GM23338 (cell line): ENCODE results near the gene CRYGB. TPM values are rescaled to one million over a fixed set of nuclear protein-coding genes. Genes with fewer than 3 reads are reported as not detected.

ENCODE experiments used
- ATAC-seq: fragments of 200-7000 bp; cut with Tn5 transposase; 3 replicates; pipeline ENCODE4 v1.9.1; 2020
- DNase-seq: peaks from one replicate; pipeline ENCODE4 v3.0.0-alpha.2; 2015; ENCODE audit warnings: low spot score
- H2AFZ ChIP-seq: fragments of 200-600 bp; sonication (generic); 2 replicates; pipeline ENCODE4 v1.8.0; 2016; ENCODE audit warnings: antibody characterized with exemption, mild to moderate bottlenecking, moderate library complexity
- H3F3A ChIP-seq: fragments of 200-600 bp; sonication (generic); replicated peaks from 2 replicates; pipeline ENCODE4 v1.8.0; 2017; ENCODE audit warnings: antibody characterized with exemption, mixed run types, low read depth
- H3K27ac ChIP-seq: fragments of 200-600 bp; sonication (generic); 2 replicates; pipeline ENCODE4 v1.6.1; 2016; ENCODE audit warnings: low read depth
- H3K27me3 ChIP-seq: fragments of 200-600 bp; sonication (generic); 2 replicates; pipeline ENCODE4 v1.8.0; 2016; ENCODE audit warnings: mild to moderate bottlenecking, mixed run types, moderate library complexity; ENCODE audit not compliant: insufficient read depth
- H3K36me3 ChIP-seq: fragments of 200-600 bp; sonication (generic); 2 replicates; pipeline ENCODE4 v1.8.0; 2016; ENCODE audit warnings: mild to moderate bottlenecking; ENCODE audit not compliant: insufficient read depth
- H3K4me1 ChIP-seq: fragments of 200-600 bp; sonication (generic); 2 replicates; pipeline ENCODE4 v1.8.0; 2016; ENCODE audit warnings: mild to moderate bottlenecking, moderate library complexity; ENCODE audit not compliant: insufficient read depth
- H3K4me2 ChIP-seq: fragments of 200-600 bp; sonication (generic); 2 replicates; pipeline ENCODE4 v1.7.1; 2017; ENCODE audit warnings: mixed run types
- H3K4me3 ChIP-seq: fragments of 200-600 bp; sonication (generic); 2 replicates; pipeline ENCODE4 v1.6.1; 2016; ENCODE audit warnings: mixed run types
- H3K79me2 ChIP-seq: fragments of 200-600 bp; sonication (generic); replicated peaks from 2 replicates; pipeline ENCODE4 v1.8.0; 2017; ENCODE audit warnings: mild to moderate bottlenecking; ENCODE audit not compliant: insufficient read depth
- H3K9me2 ChIP-seq: fragments of 200-600 bp; sonication (generic); 2 replicates; pipeline ENCODE4 v1.8.0; 2017; ENCODE audit not compliant: insufficient read depth
- H4K20me1 ChIP-seq: fragments of 200-600 bp; sonication (generic); replicated peaks from 2 replicates; pipeline ENCODE4 v1.8.0; 2017; ENCODE audit warnings: mild to moderate bottlenecking; ENCODE audit not compliant: insufficient read depth
- H3K27ac Mint-ChIP-seq: 2 replicates; pipeline ENCODE4 v1.8.0; 2020; ENCODE audit warnings: inconsistent platforms, mild to moderate bottlenecking, moderate library complexity, mixed read lengths
- H3K27me3 Mint-ChIP-seq: 3 replicates; pipeline ENCODE4 v1.8.0; 2022; ENCODE audit warnings: low read depth, mild to moderate bottlenecking, moderate library complexity, mixed read lengths, inconsistent platforms; ENCODE audit not compliant: insufficient read depth, poor library complexity
- H3K36me3 Mint-ChIP-seq: 3 replicates; pipeline ENCODE4 v1.8.0; 2021; ENCODE audit warnings: low read depth, mild to moderate bottlenecking, inconsistent platforms, moderate library complexity, mixed read lengths
- H3K4me1 Mint-ChIP-seq: 3 replicates; pipeline ENCODE4 v1.8.0; 2020; ENCODE audit warnings: mild to moderate bottlenecking, inconsistent platforms, mixed read lengths
- H3K4me3 Mint-ChIP-seq: 3 replicates; pipeline ENCODE4 v1.8.0; 2021; ENCODE audit warnings: moderate library complexity, mild to moderate bottlenecking, inconsistent platforms, mixed read lengths
- H3K9me3 Mint-ChIP-seq: 3 replicates; pipeline ENCODE4 v1.8.0; 2020; ENCODE audit warnings: moderate library complexity, mild to moderate bottlenecking, inconsistent platforms, mixed read lengths
- CREB1 ChIP-seq: fragments of 250-450 bp; sonication (Bioruptor Pico); IDR thresholded peaks from 2 replicates; pipeline ENCODE4 v1.5.0; 2020; ENCODE audit warnings: low read depth, mild to moderate bottlenecking, moderate library complexity
- EZH2 ChIP-seq: fragments of 200-600 bp; sonication (generic); IDR thresholded peaks from one replicate; pipeline ENCODE4 v1.8.0; 2017; ENCODE audit warnings: antibody characterized with exemption, mild to moderate bottlenecking, low read depth; ENCODE audit not compliant: unreplicated experiment
- NANOG ChIP-seq: IDR thresholded peaks from 2 replicates; pipeline ENCODE4 v1.6.1; 2016; ENCODE audit warnings: antibody characterized with exemption, borderline replicate concordance
- STAT1 ChIP-seq: IDR thresholded peaks from one replicate; pipeline ENCODE4 v1.6.1; 2016; ENCODE audit warnings: antibody characterized with exemption; ENCODE audit not compliant: unreplicated experiment
- ZNF114 ChIP-seq: fragments of 250-450 bp; sonication (Bioruptor Pico); IDR thresholded peaks from 2 replicates; pipeline ENCODE4 v1.5.0; 2020; ENCODE audit warnings: mild to moderate bottlenecking, moderate library complexity
- ZNF331 ChIP-seq: fragments of 250-450 bp; sonication (Bioruptor Pico); IDR thresholded peaks from 2 replicates; pipeline ENCODE4 v1.5.0; 2020; ENCODE audit warnings: low read depth, mild to moderate bottlenecking, moderate library complexity
- polyA plus RNA-seq: library from polyadenylated mRNA; unstranded; fragments of >200 nt; fragmentation: Nextera tagmentation; extraction: Ambion mirVana; gene quantifications from 2 replicates; pipeline ENCODE4 v1.2.1, GENCODE V29; 2016
- total RNA-seq: library from RNA; depleted of rRNA; stranded (reverse); fragments of >200 nt; shearing (Covaris generic); gene quantifications from 2 replicates; pipeline ENCODE4 v1.2.3, GENCODE V29; 2014
- TF ChIP-seq, protein P1 (sequence below): IDR thresholded peaks from 2 replicates; pipeline ENCODE4 v1.6.1; 2016; ENCODE audit warnings: antibody characterized with exemption
- TF ChIP-seq, protein P2 (sequence below): IDR thresholded peaks from one replicate; pipeline ENCODE4 v1.6.1; 2018; ENCODE audit warnings: antibody characterized with exemption; ENCODE audit not compliant: unreplicated experiment
- TF ChIP-seq, protein P3 (sequence below): fragments of 250-450 bp; sonication (Bioruptor Pico); IDR thresholded peaks from 2 replicates; pipeline ENCODE4 v1.5.0; 2020; ENCODE audit warnings: mild to moderate bottlenecking, moderate library complexity

Gene CRYGB
- total and polyA plus RNA-seq, 2 experiments from 2014 or later = 0.92 to 1.9 TPM

DNA sequence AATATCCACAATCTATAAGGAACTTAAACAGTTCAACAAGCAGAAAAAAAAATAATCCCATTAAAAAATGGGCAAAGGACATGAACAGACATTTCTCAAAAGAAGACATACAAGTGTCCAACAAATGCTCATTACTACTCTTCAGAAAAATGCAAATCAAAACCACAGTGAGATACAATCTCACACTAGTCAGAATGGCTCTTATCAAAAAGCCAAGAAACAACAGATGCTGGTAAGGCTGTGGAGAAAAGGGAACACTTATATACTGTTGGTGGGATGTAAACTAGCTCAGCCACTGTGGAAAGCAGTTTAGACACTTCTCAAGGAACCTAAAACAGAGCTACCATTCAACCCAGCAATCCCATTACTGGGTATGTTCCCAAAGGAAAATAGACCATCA lies 7.2 kb upstream of the CRYGB start:
- H3K9me2 ChIP-seq = peaks cover 7% of the 10 kb centered on the region; the same call in 1 of the 2 replicates
- H3K27ac ChIP-seq = no peak overlapping the region
- no peak overlapping the region for H3K4me2 ChIP-seq
- Mint-ChIP-seq H3K27me3 (no peaks in the 10 kb centered on the region), H3K4me1 (peaks cover 2% of the 10 kb centered on the region; the same call in 2 of the 3 replicates), H3K27ac (no peak overlapping the region), H3K36me3 (peaks cover 7% of the 10 kb centered on the region), H3K9me3 (peaks cover 12% of the 10 kb centered on the region), H3K4me3 (no peak overlapping the region)
- no peaks in the 10 kb centered on the region for H3K79me2 ChIP-seq
- no peak for TF ChIP-seq CREB1 (CRISPR knock-in tag)
- TF ChIP-seq NANOG = no peak
- no peak for TF ChIP-seq EZH2
- peaks cover 7% of the 10 kb centered on the region for H3K36me3 ChIP-seq
- ATAC-seq = no peak
- H3K4me1 ChIP-seq = peaks cover 8% of the 10 kb centered on the region; the same call in 1 of the 2 replicates
- no peaks in the 10 kb centered on the region for H3F3A ChIP-seq
- DNase-seq = no peak
- H4K20me1 ChIP-seq = no peaks in the 10 kb centered on the region
- no peak overlapping the region for H3K4me3 ChIP-seq
- H2AFZ ChIP-seq = no peak overlapping the region; the same call in 1 of the 2 replicates
- no peaks in the 10 kb centered on the region for H3K27me3 ChIP-seq

DNA sequence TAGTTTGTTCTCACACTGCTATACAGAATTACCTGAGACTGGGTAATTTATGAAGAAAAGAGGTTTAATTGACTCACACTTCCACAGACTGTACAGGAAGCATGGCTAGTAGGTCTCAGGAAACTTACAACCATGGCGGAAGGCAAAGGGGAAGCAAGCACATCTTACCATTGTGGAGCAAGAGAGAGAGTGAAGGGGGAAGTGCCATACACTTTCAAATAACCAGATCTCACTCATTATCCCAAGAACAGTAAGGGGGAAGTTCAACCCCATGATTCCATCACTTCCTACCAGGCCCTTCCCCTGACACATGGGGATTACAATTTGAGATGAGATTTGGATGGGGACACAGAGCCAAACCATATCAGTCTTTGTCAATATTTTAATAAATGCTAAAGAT lies 5.0 kb upstream of the CRYGB start:
- Mint-ChIP-seq H3K27ac (no peak overlapping the region), H3K4me3 (no peak overlapping the region), H3K4me1 (peaks cover 13% of the 10 kb centered on the region), H3K27me3 (peaks cover 1% of the 10 kb centered on the region), H3K9me3 (peaks cover 12% of the 10 kb centered on the region), H3K36me3 (peaks cover 7% of the 10 kb centered on the region)
- Histone ChIP-seq H3K4me3 (no peak overlapping the region), H3K4me1 (peaks cover 17% of the 10 kb centered on the region), H3K4me2 (no peak overlapping the region), H3K27me3 (no peaks in the 10 kb centered on the region), H2AFZ (no peak overlapping the region), H3K27ac (no peak overlapping the region), H3K9me2 (peaks cover 7% of the 10 kb centered on the region; the same call in 1 of the 2 replicates), H3F3A (no peaks in the 10 kb centered on the region), H3K79me2 (no peaks in the 10 kb centered on the region), H3K36me3 (peaks cover 7% of the 10 kb centered on the region), H4K20me1 (no peaks in the 10 kb centered on the region)
- TF ChIP-seq ZNF114 (CRISPR knock-in tag) (no peak), EZH2 (no peak), ZNF331 (CRISPR knock-in tag) (no peak), NANOG (no peak), STAT1 (no peak), CREB1 (CRISPR knock-in tag) (no peak)
- TF ChIP-seq, protein P1, sequence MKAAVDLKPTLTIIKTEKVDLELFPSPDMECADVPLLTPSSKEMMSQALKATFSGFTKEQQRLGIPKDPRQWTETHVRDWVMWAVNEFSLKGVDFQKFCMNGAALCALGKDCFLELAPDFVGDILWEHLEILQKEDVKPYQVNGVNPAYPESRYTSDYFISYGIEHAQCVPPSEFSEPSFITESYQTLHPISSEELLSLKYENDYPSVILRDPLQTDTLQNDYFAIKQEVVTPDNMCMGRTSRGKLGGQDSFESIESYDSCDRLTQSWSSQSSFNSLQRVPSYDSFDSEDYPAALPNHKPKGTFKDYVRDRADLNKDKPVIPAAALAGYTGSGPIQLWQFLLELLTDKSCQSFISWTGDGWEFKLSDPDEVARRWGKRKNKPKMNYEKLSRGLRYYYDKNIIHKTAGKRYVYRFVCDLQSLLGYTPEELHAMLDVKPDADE = no peak
- TF ChIP-seq, protein P2, sequence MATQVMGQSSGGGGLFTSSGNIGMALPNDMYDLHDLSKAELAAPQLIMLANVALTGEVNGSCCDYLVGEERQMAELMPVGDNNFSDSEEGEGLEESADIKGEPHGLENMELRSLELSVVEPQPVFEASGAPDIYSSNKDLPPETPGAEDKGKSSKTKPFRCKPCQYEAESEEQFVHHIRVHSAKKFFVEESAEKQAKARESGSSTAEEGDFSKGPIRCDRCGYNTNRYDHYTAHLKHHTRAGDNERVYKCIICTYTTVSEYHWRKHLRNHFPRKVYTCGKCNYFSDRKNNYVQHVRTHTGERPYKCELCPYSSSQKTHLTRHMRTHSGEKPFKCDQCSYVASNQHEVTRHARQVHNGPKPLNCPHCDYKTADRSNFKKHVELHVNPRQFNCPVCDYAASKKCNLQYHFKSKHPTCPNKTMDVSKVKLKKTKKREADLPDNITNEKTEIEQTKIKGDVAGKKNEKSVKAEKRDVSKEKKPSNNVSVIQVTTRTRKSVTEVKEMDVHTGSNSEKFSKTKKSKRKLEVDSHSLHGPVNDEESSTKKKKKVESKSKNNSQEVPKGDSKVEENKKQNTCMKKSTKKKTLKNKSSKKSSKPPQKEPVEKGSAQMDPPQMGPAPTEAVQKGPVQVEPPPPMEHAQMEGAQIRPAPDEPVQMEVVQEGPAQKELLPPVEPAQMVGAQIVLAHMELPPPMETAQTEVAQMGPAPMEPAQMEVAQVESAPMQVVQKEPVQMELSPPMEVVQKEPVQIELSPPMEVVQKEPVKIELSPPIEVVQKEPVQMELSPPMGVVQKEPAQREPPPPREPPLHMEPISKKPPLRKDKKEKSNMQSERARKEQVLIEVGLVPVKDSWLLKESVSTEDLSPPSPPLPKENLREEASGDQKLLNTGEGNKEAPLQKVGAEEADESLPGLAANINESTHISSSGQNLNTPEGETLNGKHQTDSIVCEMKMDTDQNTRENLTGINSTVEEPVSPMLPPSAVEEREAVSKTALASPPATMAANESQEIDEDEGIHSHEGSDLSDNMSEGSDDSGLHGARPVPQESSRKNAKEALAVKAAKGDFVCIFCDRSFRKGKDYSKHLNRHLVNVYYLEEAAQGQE = no peak
- TF ChIP-seq, protein P3, sequence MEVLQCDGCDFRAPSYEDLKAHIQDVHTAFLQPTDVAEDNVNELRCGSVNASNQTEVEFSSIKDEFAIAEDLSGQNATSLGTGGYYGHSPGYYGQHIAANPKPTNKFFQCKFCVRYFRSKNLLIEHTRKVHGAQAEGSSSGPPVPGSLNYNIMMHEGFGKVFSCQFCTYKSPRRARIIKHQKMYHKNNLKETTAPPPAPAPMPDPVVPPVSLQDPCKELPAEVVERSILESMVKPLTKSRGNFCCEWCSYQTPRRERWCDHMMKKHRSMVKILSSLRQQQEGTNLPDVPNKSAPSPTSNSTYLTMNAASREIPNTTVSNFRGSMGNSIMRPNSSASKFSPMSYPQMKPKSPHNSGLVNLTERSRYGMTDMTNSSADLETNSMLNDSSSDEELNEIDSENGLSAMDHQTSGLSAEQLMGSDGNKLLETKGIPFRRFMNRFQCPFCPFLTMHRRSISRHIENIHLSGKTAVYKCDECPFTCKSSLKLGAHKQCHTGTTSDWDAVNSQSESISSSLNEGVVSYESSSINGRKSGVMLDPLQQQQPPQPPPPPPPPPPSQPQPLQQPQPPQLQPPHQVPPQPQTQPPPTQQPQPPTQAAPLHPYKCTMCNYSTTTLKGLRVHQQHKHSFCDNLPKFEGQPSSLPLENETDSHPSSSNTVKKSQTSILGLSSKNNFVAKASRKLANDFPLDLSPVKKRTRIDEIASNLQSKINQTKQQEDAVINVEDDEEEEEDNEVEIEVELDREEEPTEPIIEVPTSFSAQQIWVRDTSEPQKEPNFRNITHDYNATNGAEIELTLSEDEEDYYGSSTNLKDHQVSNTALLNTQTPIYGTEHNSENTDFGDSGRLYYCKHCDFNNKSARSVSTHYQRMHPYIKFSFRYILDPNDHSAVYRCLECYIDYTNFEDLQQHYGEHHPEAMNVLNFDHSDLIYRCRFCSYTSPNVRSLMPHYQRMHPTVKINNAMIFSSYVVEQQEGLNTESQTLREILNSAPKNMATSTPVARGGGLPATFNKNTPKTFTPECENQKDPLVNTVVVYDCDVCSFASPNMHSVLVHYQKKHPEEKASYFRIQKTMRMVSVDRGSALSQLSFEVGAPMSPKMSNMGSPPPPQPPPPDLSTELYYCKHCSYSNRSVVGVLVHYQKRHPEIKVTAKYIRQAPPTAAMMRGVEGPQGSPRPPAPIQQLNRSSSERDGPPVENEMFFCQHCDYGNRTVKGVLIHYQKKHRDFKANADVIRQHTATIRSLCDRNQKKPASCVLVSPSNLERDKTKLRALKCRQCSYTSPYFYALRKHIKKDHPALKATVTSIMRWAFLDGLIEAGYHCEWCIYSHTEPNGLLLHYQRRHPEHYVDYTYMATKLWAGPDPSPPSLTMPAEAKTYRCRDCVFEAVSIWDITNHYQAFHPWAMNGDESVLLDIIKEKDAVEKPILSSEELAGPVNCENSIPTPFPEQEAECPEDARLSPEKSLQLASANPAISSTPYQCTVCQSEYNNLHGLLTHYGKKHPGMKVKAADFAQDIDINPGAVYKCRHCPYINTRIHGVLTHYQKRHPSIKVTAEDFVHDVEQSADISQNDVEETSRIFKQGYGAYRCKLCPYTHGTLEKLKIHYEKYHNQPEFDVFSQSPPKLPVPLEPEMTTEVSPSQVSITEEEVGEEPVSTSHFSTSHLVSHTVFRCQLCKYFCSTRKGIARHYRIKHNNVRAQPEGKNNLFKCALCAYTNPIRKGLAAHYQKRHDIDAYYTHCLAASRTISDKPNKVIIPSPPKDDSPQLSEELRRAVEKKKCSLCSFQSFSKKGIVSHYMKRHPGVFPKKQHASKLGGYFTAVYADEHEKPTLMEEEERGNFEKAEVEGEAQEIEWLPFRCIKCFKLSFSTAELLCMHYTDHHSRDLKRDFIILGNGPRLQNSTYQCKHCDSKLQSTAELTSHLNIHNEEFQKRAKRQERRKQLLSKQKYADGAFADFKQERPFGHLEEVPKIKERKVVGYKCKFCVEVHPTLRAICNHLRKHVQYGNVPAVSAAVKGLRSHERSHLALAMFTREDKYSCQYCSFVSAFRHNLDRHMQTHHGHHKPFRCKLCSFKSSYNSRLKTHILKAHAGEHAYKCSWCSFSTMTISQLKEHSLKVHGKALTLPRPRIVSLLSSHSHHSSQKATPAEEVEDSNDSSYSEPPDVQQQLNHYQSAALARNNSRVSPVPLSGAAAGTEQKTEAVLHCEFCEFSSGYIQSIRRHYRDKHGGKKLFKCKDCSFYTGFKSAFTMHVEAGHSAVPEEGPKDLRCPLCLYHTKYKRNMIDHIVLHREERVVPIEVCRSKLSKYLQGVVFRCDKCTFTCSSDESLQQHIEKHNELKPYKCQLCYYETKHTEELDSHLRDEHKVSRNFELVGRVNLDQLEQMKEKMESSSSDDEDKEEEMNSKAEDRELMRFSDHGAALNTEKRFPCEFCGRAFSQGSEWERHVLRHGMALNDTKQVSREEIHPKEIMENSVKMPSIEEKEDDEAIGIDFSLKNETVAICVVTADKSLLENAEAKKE (CRISPR knock-in tag) = no peak
- no peak for ATAC-seq
- DNase-seq = no peak
